GM18502 (cell line): ENCODE measurements around the gene TPPP.
A peak's percentile ranks its signal among the peaks of the same experiment; 100 is the strongest.

Experiments
- ATAC-seq: cut with Tn5 transposase; IDR thresholded peaks from one replicate; pipeline ENCODE4 v1.9.1; 2021; ENCODE audit warnings: mild to moderate bottlenecking; ENCODE audit not compliant: unreplicated experiment, poor library complexity

TPPP gene

DNA sequence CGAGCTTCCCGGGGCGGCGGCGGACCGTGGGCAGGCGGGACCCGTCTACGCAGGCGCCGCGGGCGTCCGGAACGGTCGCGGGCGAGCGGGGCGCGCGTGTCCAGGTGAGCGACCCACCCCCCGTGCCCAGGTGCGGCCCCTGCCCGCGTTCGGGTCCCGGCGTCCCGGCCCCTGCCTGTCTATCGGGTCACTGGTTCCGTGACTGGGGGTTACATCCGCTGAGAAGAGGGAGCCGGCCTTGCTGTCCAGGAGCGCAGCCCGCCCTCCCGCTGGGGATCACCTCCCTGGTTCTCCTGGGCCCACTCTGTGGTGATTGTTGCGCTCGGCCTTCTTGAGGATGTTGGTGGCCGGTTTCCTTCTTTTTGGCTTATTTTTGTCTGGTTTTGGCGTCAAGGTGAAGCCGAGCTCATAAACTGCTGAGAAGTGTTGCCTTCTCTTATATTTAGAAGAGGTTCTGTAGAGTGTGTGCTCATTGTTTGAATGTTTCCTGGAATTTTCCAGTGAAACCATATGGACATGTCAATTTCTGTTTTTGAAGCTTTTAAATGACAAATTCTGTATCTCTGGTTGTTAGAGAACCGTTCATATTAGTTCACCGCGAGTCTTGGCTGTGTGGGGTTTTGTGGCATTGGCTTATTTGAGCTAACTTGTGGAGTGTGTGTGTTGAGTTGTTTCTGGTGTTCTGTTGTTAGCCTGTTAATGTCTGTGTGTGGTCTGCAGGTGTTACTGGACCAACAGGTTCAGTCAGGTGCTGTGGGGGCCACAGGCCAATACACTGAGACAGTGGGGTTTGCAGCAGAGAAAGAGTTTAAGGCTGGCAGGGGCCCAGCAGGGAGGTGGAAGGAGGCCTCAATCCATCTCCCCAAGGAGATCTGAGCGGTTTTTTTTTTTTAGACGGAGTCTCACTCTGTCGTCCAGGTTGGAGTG, 80.4 kb downstream of the TPPP start:
- peak; percentile 35 for ATAC-seq

DNA sequence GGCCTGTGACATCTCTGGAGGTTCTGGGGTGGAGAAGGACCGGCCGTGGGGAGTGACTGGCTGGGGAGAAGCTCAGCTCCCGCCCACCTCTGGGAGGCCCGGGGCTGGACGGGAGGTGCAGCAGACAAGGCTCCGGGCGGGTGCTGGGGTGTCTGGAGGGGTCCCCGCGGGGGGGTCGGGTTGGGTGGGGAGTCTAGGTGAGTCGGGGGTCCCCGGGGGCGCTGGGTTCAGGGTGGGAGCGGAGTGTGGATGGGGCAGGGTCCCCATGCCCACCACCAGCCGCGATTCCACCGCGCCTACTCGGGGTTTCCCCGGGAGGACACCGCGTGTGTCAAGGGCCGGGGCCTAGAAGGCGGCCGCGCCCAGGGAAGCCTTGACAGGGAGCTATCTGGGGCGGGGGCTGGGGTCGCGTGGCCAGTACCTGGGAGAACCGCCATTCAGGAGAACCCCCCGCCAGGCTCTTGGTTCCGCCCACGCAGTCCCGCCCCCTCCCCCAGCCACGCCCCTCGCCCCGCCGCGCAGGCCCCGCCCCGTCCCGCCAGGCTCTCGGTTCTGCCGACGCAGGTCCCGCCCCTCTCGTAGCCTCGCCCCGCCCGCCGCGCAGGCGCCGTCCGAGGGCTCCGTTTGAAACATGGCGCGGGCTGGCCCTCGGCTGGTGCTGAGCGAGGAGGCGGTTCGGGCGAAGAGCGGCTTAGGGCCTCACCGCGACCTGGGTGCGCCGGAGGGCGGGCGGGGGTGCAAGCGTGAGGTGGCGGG, 81.2 kb downstream of the TPPP start, which contains the start of gene CEP72:
CEP72 (plus strand) TSS at position 610 of the 756 bp plus-strand sequence; CDS start at position 632, 22 bp downstream.
- ATAC-seq: peak; percentile 80

DNA sequence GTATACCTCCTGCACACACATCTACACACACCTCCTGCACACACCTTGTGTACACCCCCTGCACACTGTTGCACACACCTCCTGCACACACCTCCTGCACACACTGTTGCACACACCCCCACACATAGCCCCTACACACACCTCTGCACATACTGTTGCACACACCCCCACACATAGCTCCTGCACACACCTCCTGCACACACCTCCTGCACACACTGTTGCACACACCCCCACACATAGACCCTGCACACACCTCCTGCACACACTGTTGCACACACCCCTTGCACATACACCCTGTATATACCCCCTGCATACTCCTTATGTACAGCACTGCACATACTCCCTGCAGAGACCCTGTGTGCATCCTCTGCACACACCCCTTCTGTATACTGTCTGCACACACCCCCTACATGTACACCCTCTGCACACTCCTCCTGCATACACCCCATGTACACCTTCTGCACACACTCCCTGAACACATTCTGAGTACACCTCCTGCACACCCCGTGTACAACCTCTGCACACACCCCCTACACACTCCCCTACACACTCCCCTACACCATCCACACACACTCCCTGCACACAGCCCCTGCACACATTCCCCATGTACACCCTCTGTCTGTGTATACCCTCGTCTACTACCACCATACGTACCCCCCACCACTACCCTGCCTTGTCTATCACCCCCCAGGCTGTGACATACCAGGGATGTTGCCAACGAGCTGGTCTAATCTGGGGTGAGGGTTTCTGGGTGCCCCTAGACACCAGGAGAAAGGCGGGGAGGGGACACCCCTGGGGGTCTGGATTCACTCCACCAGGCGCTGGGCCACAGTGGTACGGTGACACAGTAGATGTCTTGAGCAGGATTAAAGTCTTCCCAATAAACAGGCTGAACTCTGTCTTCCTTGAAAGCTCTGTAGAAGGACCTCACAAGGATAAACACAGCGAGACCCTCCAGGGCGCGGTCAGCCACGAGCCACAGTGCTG, 82.1 kb downstream of the TPPP start:
- ATAC-seq: no peak

DNA sequence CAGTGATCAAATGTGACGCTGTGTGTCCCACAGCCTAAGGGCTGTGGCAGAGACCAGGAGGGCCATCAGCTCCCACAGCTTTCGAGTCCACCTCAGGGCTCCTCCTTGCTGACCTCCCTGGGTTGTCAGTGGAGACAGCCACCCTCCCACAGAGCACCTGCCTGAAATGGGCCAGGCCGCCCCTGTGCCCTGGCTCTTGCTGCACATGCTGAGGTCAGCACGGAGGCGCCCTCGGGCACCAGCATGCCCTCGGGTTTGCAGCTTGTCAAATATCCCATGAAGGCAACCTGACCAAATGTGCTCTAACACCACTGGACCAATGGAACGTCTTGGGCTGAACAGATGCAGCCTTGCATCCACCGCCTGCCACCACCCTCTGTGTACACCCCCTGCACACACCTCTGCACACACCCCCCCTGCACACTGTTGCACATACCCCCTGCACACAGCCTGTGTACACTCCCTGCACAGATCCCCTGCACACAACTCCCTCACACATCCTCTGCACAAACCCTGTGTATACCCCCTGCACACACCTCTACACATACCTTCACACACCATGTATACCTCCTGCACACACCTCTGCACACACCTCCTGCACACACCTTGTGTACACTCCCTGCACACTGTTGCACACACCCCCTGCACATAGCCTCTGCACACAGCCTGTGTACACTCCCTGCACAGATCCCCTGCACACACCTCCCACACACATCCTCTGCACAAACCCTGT, 83.0 kb downstream of the TPPP start:
- no peak for ATAC-seq
